ENCODE data around the gene SMCO2.

The SMCO2 gene

DNA sequence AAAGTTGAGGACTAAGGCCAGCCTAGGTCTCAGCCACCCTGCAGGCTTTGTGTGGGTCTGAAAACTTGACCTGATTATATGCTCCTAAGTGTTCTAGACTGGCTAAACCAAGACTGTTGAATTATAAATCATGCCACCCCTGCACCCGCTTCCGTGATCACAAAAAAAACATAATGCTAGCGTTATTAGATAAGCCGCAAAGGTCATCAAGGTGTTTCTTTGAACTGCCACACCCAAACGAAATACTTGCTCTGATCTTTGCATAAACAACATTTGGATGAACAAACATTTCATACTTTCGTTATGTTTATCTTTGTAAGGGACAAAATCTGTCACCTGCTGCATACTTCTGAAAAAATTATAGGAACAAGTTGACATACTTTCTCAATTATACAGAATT, 2.5 kb downstream of the SMCO2 start:
- DNase-seq (ENCODE audit: low read depth, low spot score): no peak
- H3K4me3 ChIP-seq (ENCODE audit: low read depth, low read length): no peak overlapping the region
- ChIA-PET CTCF (interaction anchor here (1.1 to 5.5 kb wide), 2 partner anchors 10 to 14 kb away, joined by 4 to 59 read pairs; no protein-coding TSS in a partner anchor), POLR2A (no interaction called here)
- TF ChIP-seq, protein P1, sequence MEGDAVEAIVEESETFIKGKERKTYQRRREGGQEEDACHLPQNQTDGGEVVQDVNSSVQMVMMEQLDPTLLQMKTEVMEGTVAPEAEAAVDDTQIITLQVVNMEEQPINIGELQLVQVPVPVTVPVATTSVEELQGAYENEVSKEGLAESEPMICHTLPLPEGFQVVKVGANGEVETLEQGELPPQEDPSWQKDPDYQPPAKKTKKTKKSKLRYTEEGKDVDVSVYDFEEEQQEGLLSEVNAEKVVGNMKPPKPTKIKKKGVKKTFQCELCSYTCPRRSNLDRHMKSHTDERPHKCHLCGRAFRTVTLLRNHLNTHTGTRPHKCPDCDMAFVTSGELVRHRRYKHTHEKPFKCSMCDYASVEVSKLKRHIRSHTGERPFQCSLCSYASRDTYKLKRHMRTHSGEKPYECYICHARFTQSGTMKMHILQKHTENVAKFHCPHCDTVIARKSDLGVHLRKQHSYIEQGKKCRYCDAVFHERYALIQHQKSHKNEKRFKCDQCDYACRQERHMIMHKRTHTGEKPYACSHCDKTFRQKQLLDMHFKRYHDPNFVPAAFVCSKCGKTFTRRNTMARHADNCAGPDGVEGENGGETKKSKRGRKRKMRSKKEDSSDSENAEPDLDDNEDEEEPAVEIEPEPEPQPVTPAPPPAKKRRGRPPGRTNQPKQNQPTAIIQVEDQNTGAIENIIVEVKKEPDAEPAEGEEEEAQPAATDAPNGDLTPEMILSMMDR (IDR thresholded peaks at IDR 0.05; ENCODE audit: insufficient read depth, low read length, missing control alignments): no peak

DNA sequence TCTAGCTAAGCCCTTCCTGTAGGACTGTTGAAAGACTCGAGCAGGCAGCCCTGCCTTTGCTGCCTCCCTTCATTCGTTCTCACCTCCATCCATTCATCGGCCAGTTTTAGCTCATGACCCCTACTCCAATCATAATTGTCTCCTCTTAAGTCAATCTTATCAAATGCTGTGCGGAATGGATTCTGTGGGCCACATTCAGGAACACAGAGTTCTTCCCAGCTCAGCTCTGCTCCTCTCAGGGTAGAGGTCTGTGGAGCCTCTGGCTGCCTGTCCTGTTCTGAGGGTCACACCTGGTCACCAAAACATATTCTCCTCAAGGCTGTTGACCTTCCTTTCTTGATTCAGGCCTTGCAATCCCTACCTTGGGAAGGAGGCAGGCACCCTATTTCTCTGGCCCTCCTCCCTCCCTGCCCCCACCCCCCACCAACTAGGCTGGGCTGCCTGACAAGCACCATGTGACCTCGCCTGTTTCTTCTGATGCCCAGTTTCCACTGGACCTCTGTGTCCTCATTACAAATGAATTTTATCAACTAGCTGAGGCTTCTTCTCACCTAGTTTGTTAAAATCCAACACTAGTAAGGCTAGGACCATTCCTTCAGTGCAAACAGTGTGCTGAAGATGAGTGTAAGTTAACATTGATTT, 3.5 kb downstream of the SMCO2 start:
- POLR2A ChIA-PET: no interaction called here
- TF ChIP-seq, protein P1 (IDR thresholded peaks at IDR 0.05; ENCODE audit: insufficient read depth, low read length, missing control alignments): no peak

DNA sequence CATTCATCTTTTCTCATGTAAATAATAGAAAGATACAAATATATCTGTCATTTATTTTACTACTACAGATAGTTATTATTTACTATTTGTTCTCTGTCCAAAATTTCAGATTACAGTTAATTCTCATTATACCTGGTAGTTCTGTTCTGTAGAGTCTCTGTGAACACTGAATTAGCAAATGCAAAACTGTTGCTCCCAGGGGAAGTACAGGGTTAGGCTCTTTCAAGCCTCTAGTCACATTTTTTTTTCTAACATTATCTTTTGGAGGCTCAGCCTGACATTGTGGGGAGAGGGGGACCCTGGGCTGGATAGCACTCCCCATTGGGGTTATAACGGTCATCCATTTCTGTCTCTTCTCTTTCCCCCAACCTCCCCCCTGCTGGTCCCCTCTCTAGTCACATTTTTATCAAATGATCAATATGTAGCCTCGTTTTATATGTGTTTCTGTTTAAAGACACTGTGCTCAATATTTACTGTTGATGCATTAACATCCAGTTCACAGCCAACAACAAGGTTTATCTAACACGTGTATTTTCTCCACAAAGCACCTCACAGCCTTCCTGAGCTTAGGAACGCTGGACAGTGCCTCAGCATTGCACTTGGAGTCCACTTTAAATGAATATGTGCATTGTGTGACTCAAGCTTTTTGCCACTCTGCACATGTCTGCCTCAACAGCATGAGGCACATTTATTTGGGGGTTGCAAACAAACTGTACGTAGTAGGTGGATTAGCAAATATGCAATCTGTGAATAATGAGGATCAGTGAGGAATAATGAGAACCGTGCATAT, 4.7 kb downstream of the SMCO2 start:
- ChIA-PET CTCF (interaction anchor here (0.6 to 4.6 kb wide), 4 partner anchors 10 to 201 kb away, joined by 3 to 34 read pairs (median 4); no protein-coding TSS in a partner anchor), POLR2A (no interaction called here)
- DNase-seq (ENCODE audit: low read depth, low spot score): no peak
- no peak overlapping the region for H3K4me3 ChIP-seq (ENCODE audit: low read depth, low read length)
- TF ChIP-seq, protein P1 (IDR thresholded peaks at IDR 0.05; ENCODE audit: insufficient read depth, low read length, missing control alignments): no peak

More for the DNA sequence above, 3.5 kb downstream of the SMCO2 start:
- no peak for DNase-seq (ENCODE audit: low read depth, low spot score)
- H3K4me3 ChIP-seq (ENCODE audit: low read depth, low read length): no peak overlapping the region
- CTCF ChIA-PET: interaction anchor here (1.0 to 4.6 kb wide), 2 partner anchors 9 to 14 kb away, joined by 3 to 34 read pairs; no protein-coding TSS in a partner anchor

DNA sequence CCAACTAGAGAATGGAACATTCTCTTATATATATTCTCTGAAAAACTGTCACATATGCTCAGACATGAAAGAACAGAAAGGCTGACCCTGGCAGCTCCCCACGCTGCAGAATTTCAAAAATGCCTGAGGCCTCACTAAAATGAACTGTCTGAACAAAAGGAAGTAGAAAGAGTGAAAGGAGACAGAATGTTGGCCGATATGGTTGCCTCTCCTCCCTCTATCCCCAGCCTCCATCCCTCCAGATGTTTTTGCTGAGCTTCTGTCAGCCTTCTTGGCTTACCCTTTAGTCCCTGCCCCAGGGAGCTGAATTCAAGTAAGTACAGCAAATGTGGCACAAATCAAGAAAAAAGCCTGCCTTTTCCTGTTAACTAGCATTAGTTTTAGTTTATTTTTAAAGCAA, 6.9 kb downstream of the SMCO2 start:
- H3K4me3 ChIP-seq (ENCODE audit: low read depth, low read length): no peak overlapping the region
- POLR2A ChIA-PET: no interaction called here
- TF ChIP-seq, protein P1 (IDR thresholded peaks at IDR 0.05; ENCODE audit: insufficient read depth, low read length, missing control alignments): no peak
- CTCF ChIA-PET: interaction anchor here (1.0 to 4.6 kb wide), 2 partner anchors 18 to 29 kb away, joined by 3 to 34 read pairs; no protein-coding TSS in a partner anchor
- DNase-seq (ENCODE audit: low read depth, low spot score): no peak

DNA sequence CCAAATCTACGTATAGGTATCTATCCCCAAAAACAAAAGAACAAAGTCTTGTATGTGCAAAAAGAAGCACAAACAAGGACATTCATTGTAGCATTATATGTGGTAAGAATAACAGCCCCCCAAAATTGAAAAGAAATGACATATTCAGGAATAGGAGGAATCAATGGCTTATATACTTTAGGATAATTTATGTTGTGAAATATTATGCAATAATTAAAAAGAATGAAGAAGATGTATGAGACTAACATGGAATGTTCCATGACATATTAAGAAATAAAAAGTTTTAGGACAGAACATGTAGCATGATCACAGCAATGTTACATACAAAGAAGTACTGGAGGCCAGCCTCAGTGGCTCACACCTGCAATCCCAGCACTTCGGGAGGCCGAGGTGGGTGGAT, 9.1 kb downstream of the SMCO2 start:
- no peak overlapping the region for H3K4me3 ChIP-seq (ENCODE audit: low read depth, low read length)
- no peak for DNase-seq (ENCODE audit: low read depth, low spot score)
- ChIA-PET CTCF (interaction anchor here (0.6 to 1.2 kb wide), 4 partner anchors 18 to 197 kb away, joined by 3 read pairs; no protein-coding TSS in a partner anchor), POLR2A (no interaction called here)
- TF ChIP-seq, protein P1 (IDR thresholded peaks at IDR 0.05; ENCODE audit: insufficient read depth, low read length, missing control alignments): no peak

DNA sequence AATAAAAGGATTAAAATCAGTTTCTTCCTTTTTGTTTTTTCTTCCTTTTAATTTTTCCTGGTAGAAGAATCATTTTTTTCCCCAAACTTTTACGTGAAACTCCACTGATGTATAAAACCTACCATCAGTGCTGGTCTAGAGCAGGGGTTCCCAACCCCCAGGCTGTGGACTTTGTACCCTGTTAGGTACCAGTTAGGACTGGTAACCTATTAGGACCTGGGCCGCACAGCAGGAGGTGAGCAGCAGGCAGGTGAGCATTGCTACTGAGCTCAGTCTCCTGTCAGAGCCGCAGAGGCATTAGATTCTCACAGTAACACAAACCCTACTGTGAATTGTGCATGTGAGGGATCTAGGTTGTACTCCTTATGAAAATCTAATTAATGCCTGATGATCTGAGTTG, 10.1 kb downstream of the SMCO2 start:
- no peak for DNase-seq (ENCODE audit: low read depth, low spot score)
- ChIA-PET POLR2A (no interaction called here), CTCF (no interaction called here)
- TF ChIP-seq, protein P1 (IDR thresholded peaks at IDR 0.05; ENCODE audit: insufficient read depth, low read length, missing control alignments): no peak
- no peak overlapping the region for H3K4me3 ChIP-seq (ENCODE audit: low read depth, low read length)
